IPS-18c (cell line): Measurements from ENCODE around the gene PROSER1.
"Not testable (repeated sequence)": the region's sequence is repeated elsewhere in the genome, so short reads cannot be mapped to it uniquely, and the experiment has no call there.

Experiments used
- H3K4me3 ChIP-seq: 2 replicates; pipeline ENCODE4 v1.7.0; 2013; ENCODE audit warnings: low read depth, mild to moderate bottlenecking, low read length, moderate library complexity; ENCODE audit not compliant: insufficient read depth
- H3K9me3 ChIP-seq: one replicate; pipeline ENCODE4 v1.6.1; 2013; ENCODE audit warnings: mild to moderate bottlenecking, low read length, moderate library complexity; ENCODE audit not compliant: control insufficient read depth, insufficient read depth

Gene PROSER1

GRCh38 chr13:39037880-39038568 lies at the start of gene PROSER1, which contains the start of gene NHLRC3:
Gene PROSER1 (minus strand): TSS chr13:39038089. CDS start chr13:39037242, 847 bp downstream.
Gene NHLRC3 (plus strand): TSS chr13:39038456. CDS start chr13:39038640, 184 bp downstream.
- H3K9me3 ChIP-seq = no peaks in the 10 kb centered on the region
- peak within 1 kb of the TSS; percentile 74 for H3K4me3 ChIP-seq

- not testable (repeated sequence) for H3K9me3 ChIP-seq, H3K4me3 ChIP-seq
Observed at GRCh38 chr13:39086251-39086945, 48.5 kb upstream of the PROSER1 start.

- H3K4me3 ChIP-seq = no peak overlapping the region
- H3K9me3 ChIP-seq = no peaks in the 10 kb centered on the region
Observed at GRCh38 chr13:39073983-39074382, 36.1 kb upstream of the PROSER1 start.

GRCh38 chr13:39072842-39073241 lies 35.0 kb upstream of the PROSER1 start:
- Histone ChIP-seq H3K4me3 (no peak overlapping the region), H3K9me3 (no peaks in the 10 kb centered on the region)

GRCh38 chr13:39062004-39062403 lies 24.1 kb upstream of the PROSER1 start:
- Histone ChIP-seq H3K4me3 (no peak overlapping the region), H3K9me3 (no peaks in the 10 kb centered on the region)

- no peaks in the 10 kb centered on the region for H3K9me3 ChIP-seq
- no peak overlapping the region for H3K4me3 ChIP-seq
Observed at GRCh38 chr13:39058040-39058439, 20.2 kb upstream of the PROSER1 start.

- H3K9me3 ChIP-seq = no peaks in the 10 kb centered on the region
Observed at GRCh38 chr13:39056018-39056417, 18.1 kb upstream of the PROSER1 start.

GRCh38 chr13:39054112-39054511 lies 16.2 kb upstream of the PROSER1 start:
- H3K4me3 ChIP-seq = no peak overlapping the region

More at GRCh38 chr13:39056018-39056417, 18.1 kb upstream of the PROSER1 start:
- H3K4me3 ChIP-seq = no peak overlapping the region

GRCh38 chr13:39052944-39053343 lies 15.1 kb upstream of the PROSER1 start:
- Histone ChIP-seq H3K9me3 (no peaks in the 10 kb centered on the region), H3K4me3 (no peak overlapping the region)

More at GRCh38 chr13:39054112-39054511, 16.2 kb upstream of the PROSER1 start:
- no peaks in the 10 kb centered on the region for H3K9me3 ChIP-seq

GRCh38 chr13:39051157-39051556 lies 13.3 kb upstream of the PROSER1 start:
- Histone ChIP-seq H3K4me3 (no peak overlapping the region), H3K9me3 (no peaks in the 10 kb centered on the region)

- no peak overlapping the region for H3K4me3 ChIP-seq
- H3K9me3 ChIP-seq = no peaks in the 10 kb centered on the region
Observed at GRCh38 chr13:39049274-39049673, 11.4 kb upstream of the PROSER1 start.

- Histone ChIP-seq H3K4me3 (no peak overlapping the region), H3K9me3 (no peaks in the 10 kb centered on the region)
Observed at GRCh38 chr13:39048806-39049205, 10.9 kb upstream of the PROSER1 start.

GRCh38 chr13:39047560-39047959 lies 9.7 kb upstream of the PROSER1 start:
- H3K4me3 ChIP-seq = no peak overlapping the region
- no peaks in the 10 kb centered on the region for H3K9me3 ChIP-seq

- no peak overlapping the region for H3K4me3 ChIP-seq
- no peaks in the 10 kb centered on the region for H3K9me3 ChIP-seq
Observed at GRCh38 chr13:39044536-39044935, 6.6 kb upstream of the PROSER1 start.

GRCh38 chr13:39040206-39040605 lies 2.3 kb upstream of the PROSER1 start:
- Histone ChIP-seq H3K4me3 (no peak overlapping the region), H3K9me3 (no peaks in the 10 kb centered on the region)

GRCh38 chr13:39039041-39039440 lies 1.2 kb upstream of the PROSER1 start:
- H3K4me3 ChIP-seq = peak overlapping the region; percentile 74; the same call in 1 of the 2 replicates
- H3K9me3 ChIP-seq = no peaks in the 10 kb centered on the region

- no peaks in the 10 kb centered on the region for H3K9me3 ChIP-seq
- peak overlapping the region; percentile 74 for H3K4me3 ChIP-seq
Observed at GRCh38 chr13:39038569-39039030, 711 bp upstream of the PROSER1 start.

GRCh38 chr13:39037410-39037879 lies 444 bp downstream of the PROSER1 start:
- H3K4me3 ChIP-seq = peak overlapping the region; percentile 74
- H3K9me3 ChIP-seq = no peaks in the 10 kb centered on the region
